Activated naive CD8-positive, alpha-beta T cell treated with anti-CD3 and anti-CD28 coated beads, Interleukin-2, amount 50 U/mL, for 16 hours (primary cell): ENCODE results near the gene POTEB.
"Not testable (repeated sequence)": the region's sequence is repeated elsewhere in the genome, so short reads cannot be mapped to it uniquely, and the experiment has no call there.

ENCODE experiments used
- DNase-seq: peaks from one replicate; pipeline ENCODE4 v3.0.0-alpha.2; 2020; ENCODE audit warnings: low read depth, low spot score

Gene POTEB

DNA sequence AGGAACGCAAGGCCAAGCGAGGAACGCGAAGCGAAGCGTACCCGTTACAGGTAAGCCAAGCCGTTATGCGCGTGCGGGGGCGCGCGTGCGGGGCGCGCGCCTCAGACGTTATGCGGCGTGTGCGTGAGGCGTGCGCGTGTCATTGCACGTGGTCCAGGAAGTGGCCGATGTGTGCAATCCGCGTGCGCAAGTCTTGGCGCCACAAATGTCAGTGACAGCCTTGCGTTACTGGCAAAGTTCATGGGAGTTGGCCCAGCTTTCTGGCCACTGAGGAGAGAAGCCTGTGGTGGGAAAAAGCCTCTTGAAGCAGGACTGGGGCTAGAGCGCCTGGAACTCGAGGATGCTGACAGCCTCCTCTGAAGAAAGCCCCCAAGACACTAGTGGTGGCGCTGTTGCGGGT, at the start of gene POTEB:
POTEB (minus strand) TSS at position 101 of the 400 bp plus-strand sequence. CDS start 489 bp downstream, outside the sequence.
- not testable (repeated sequence) for DNase-seq

GRCh38 chr15:21890955-21891354, 13.4 kb upstream of the POTEB start:
- not testable (repeated sequence) for DNase-seq

- not testable (repeated sequence) for DNase-seq
Observed at GRCh38 chr15:21889542-21889941, 12.0 kb upstream of the POTEB start.

GRCh38 chr15:21838831-21839230, 38.7 kb downstream of the POTEB start:
- DNase-seq: not testable (repeated sequence)
